Measurements from ENCODE around the gene FAHD2A. TPM values are rescaled to one million over a fixed set of nuclear protein-coding genes. Genes with fewer than 3 reads are reported as not detected.
"Not testable (repeated sequence)": the region's sequence is repeated elsewhere in the genome, so short reads cannot be mapped to it uniquely, and the experiment has no call there.

Gene FAHD2A
- polyA plus RNA-seq, 3 donors, result 34.3 to 37.7 (median 36.8) TPM

- DNase-seq (ENCODE audit: low read depth in 3 of 3, low spot score in 2 of 3), result not testable (repeated sequence)
These were observed 30.9 kb downstream of the FAHD2A start for GRCh38 chr2:95433373-95433772.

- not testable (repeated sequence) for DNase-seq (ENCODE audit: low read depth in 3 of 3, low spot score in 2 of 3)
These were observed 31.5 kb downstream of the FAHD2A start for GRCh38 chr2:95433973-95434372.

- not testable (repeated sequence) for DNase-seq (ENCODE audit: low read depth in 3 of 3, low spot score in 2 of 3)
These were observed 32.1 kb downstream of the FAHD2A start for GRCh38 chr2:95434507-95435076.

- not testable (repeated sequence) for DNase-seq (ENCODE audit: low read depth in 3 of 3, low spot score in 2 of 3)
These were observed 32.8 kb downstream of the FAHD2A start for GRCh38 chr2:95435162-95435871.

GRCh38 chr2:95435872-95436209 is 33.3 kb downstream of the FAHD2A start:
- not testable (repeated sequence) for DNase-seq (ENCODE audit: low read depth in 3 of 3, low spot score in 2 of 3)

GRCh38 chr2:95442474-95443099 is 40.1 kb downstream of the FAHD2A start:
- DNase-seq (ENCODE audit: low read depth in 3 of 3, low spot score in 2 of 3), result not testable (repeated sequence)

- DNase-seq (ENCODE audit: low read depth in 3 of 3, low spot score in 2 of 3), result not testable (repeated sequence)
These were observed 42.8 kb downstream of the FAHD2A start for GRCh38 chr2:95445317-95445716.

GRCh38 chr2:95463292-95463691 is 60.8 kb downstream of the FAHD2A start:
- not testable (repeated sequence) for DNase-seq (ENCODE audit: low read depth in 3 of 3, low spot score in 2 of 3)

Other genes with a start within 250 kb of the FAHD2A start
- gene ZNF514, start 242.9 kb upstream of the FAHD2A start, polyA plus RNA-seq (ENCODE audit: insufficient read length in 3 of 3), result 10 to 100 TPM; 20.7 to 23.4 (median 21.6) TPM
- gene ZNF2, start 236.9 kb upstream of the FAHD2A start, polyA plus RNA-seq (ENCODE audit: insufficient read length in 3 of 3), result 1 to 10 TPM; 8.9 to 10.0 (median 10.0) TPM
- 1 to 10 TPM; 3.9 to 5.1 (median 4.3) TPM for gene ZNF892, start 195.2 kb upstream of the FAHD2A start, polyA plus RNA-seq (ENCODE audit: insufficient read length in 3 of 3)
- gene PROM2, start 128.3 kb upstream of the FAHD2A start, polyA plus RNA-seq (ENCODE audit: insufficient read length in 3 of 3), result 10 to 100 TPM; 22.8 to 34.5 (median 31.0) TPM
- gene KCNIP3, start 105.4 kb upstream of the FAHD2A start, polyA plus RNA-seq (ENCODE audit: insufficient read length in 3 of 3), result 10 to 100 TPM; 14.0 to 14.7 (median 14.4) TPM
- gene TRIM43B, start 82.0 kb downstream of the FAHD2A start, polyA plus RNA-seq (ENCODE audit: insufficient read length in 3 of 3), result under 1 TPM; 0.31 to 0.47 (median 0.42) TPM
- under 1 TPM in 2 of 3 donors, not detected in 1; 0.60 to 0.76 TPM for gene TRIM43, start 189.3 kb downstream of the FAHD2A start, polyA plus RNA-seq (ENCODE audit: insufficient read length in 3 of 3)